Posterior cingulate gyrus (tissue), 11 donors: Measurements from ENCODE around the gene FGFR3.
"Not testable (repeated sequence)": the region's sequence is repeated elsewhere in the genome, so short reads cannot be mapped to it uniquely, and the experiment has no call there.

Experiments
- DNase-seq, 10 donors: peaks; one replicate each; pipeline versions ENCODE4 v3.0.0 to v3.0.0-alpha.2; 2020 to 2021; ENCODE audit warnings: mixed read lengths in 3 of 10
- intact Hi-C: fragments of 100-400 bp; cut with DNase I; formaldehyde crosslinking; loops from one replicate; pipeline ENCODE4 v1.15.1; 2023

FGFR3 gene

DNA sequence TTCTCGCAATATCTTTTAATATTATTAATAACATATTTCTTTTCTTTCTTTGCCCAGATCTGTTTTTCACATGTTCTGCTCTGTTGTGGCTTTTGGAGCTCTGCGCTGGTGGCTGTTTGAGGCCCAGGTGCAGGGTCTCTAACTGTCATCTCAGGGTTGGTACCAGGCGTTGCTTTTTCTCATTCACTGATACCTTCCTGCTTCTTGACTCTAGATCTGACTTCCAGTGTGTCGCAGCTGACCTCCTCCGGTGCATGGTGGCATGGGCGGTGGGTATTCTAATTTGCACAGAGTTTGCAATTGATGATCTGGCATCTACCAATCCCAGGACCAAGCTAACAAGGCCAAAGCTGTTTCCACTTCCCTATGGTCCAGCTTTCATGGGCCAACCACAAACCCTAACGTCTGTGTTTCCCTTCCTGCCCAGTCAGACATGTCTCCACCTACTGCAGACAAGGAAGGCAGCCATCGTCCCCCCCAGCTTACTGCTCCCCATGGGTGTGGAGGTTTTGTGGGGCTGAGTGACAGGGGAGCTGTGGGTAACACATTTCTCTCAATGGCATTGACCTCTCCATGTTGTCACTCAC, 37.6 kb downstream of the FGFR3 start:
- intact Hi-C loops, result no loop called here
- DNase-seq, result no peak

DNA sequence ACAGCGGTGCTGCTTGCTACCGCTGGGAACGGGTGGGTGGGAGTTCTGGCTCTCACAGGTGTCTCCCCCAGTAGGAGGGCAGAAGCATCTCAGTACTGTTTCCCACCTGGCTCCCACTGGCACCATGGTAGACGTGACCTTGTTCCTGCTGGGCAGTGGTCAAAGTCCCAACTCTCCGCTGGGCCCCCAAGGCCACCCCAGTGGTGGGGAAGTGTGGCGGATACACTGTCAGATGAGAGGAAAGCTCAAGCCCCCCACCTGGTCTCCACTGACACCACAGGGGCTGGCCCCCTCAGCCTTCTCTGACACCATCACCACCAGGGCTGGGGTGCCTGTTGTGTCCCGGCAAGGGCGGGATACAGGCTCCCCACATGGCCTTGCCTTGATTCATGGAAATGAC, 38.2 kb downstream of the FGFR3 start:
- intact Hi-C loops, result no loop called here
- peak in 1 of 10 donors; percentile 59 for DNase-seq

DNA sequence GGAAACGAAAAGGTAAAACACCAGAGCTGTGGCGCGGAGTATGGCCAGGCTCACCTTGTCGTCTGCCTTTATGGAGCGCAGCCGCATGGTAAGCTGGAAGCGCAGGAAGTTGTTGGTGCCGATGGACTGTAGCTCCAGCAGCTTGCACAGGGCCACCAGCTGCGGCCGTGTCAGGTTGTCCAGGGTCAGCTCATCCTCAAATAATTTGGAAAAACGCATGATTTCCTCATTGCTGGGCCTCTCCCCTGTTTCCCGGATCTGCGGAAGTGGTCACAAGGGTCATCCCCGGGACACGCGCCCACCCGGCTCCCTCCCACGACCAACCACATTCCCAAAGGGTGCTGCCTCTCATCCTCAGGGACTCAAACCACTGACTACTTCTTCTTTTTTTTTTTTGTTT, 39.6 kb downstream of the FGFR3 start:
- intact Hi-C loops, result no loop called here
- DNase-seq, result peak in 1 of 10 donors; percentile 63

DNA sequence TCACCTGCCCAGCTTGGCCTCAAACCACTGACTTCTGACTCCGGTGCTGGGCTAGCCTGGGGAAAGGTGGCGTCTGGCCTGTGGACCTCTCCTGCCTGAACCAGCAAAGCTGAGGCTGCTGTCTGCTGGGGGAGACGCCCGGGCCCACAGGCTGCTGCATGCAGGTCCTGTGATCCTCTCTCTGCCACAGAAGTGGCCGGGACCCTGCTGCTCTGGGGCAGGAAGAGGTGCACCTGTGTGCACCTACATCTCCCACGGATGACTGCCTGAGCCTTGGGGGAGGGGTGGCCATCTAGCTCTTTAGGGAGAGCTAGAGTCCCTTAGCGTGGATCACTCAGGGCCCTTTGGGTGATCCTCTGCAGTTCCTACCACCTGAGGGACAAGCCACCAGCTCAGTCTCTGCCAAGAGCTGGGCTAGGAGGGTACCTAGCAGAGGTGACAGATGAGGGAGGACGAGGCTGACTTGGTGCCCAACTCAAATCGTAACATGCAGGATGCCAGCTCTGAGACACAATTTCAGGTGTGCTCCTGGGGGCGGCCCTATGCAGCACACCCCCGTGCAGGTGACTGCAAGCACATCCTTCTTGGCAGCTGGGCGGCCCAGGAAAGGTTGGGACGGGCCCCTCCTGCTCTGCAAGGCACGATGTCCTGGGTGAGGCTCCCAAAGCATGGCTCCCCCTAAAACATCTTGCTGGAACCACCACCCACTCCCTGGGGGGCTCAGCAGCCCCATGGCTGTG, 40.4 kb downstream of the FGFR3 start:
- DNase-seq, result peak in 2 of 10 donors; percentile 73 to 74
- intact Hi-C loops, result no loop called here

DNA sequence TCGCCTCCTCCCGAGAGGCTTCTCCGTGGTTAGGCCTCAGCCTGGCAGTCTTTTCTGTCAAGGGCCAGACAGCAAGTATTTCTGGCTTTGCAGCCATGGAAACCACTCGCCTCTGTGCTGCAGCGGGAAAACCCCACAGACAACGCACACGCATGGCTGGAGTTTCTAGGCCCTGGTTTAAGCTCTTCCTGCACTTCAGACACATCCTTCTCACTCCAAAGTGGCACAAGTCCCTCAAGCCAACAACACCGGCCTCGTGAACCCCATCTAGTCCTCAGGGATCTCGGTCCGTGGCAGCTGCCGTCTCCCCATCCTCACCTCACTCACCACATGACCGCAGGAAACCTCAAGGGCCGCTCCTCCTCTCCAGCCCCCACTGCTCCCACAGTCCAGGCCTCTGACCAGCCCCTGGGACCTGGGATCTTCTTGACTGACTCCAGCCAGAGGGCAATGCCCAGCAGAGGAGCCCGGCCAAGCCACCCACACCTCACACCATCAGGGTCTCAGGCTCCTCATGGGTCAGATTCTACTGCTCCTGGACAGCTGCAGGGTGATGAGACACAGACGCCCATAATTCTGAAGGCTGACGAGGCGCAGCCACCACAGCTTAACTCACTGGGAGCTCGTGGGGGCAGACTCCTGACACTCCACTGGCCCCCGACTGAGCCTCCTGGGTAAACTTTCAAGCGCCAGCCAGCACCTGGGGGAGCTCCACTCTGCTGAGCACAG, 41.1 kb downstream of the FGFR3 start:
- DNase-seq, result peak in 1 of 10 donors; percentile 90
- intact Hi-C loops, result no loop called here

DNA sequence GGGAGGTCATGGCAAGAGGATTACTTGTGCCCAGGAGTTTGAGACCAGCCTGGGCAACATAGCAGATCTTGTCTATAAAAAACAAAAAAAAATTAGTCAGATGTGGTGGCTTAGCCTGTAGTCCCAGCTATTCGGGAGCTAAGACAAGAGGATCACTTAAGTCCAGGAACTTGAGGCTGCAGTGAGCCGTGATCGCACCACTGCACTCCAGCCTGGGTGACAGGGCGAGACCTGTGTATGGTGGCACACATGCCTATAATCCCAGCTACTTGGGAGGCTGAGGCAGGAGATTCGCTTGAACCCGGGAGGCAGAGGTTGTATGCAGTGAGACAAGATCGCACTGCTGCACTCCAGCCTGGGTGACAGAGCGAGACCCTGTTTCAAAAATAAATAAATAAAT, 42.7 kb downstream of the FGFR3 start:
- peak in 1 of 10 donors; percentile 49 for DNase-seq
- intact Hi-C loops, result not testable (repeated sequence)

DNA sequence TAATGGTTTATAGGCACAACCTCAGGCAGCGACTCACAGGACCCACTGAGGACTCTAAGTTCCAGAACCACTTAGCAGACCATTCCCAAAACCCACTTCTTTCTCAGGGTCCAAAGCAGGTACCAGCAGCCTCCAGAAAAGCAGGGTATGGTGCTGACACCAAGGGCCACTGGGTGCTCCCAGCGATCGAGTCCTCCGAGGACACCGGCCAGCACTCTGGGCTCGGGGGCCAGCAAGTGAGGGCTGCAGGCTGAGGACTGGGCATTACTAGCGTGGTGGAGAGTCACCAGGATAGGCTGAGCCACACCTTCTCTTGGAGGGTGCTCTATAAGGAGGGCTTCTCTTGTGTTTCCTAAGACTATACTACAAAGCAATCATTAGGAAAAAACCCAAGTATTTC, 43.6 kb downstream of the FGFR3 start:
- no peak for DNase-seq
- intact Hi-C loops, result no loop called here

DNA sequence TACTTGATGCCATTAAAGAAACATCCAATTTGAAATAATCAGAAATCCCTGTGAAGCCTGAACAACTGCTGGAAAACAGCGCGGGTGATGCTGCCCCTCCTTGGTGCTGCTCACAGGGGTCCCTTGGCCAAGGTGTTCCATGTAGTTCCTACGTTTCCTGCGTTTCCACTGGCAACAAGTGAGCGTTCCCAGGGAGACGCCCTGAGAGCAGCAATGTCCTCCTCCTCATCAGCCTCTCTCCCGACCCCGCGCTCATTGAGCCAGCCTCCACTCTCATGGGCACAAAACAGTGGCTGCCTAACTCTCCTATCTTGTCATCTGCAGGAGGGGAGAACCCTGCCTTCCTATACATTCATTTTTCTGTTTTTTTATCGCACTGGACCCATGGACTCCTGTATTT, 44.0 kb downstream of the FGFR3 start:
- intact Hi-C loops, result no loop called here
- DNase-seq, result peak in 2 of 10 donors; percentile 69 to 71

DNA sequence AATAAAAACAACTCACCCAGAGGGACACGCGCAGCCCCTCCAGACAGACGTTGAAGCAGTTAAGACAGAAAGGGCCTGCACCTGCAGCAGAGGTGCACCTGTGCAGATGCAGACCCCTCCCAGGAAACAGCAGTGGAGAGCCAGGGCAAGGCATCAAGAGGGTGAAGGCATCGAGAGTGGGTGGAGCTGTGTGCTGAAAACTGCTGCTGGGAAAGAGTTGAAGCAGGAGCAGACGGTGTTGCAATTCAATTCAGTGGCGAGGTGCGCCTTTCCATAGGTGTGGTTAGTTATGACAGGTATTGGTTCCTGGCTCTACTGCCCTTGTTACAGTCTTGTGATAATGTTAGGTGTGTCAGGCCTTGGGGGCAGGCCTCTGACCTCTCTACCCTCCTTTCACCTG, 46.2 kb downstream of the FGFR3 start:
- intact Hi-C loops, result no loop called here
- peak in 1 of 10 donors; percentile 52 for DNase-seq

DNA sequence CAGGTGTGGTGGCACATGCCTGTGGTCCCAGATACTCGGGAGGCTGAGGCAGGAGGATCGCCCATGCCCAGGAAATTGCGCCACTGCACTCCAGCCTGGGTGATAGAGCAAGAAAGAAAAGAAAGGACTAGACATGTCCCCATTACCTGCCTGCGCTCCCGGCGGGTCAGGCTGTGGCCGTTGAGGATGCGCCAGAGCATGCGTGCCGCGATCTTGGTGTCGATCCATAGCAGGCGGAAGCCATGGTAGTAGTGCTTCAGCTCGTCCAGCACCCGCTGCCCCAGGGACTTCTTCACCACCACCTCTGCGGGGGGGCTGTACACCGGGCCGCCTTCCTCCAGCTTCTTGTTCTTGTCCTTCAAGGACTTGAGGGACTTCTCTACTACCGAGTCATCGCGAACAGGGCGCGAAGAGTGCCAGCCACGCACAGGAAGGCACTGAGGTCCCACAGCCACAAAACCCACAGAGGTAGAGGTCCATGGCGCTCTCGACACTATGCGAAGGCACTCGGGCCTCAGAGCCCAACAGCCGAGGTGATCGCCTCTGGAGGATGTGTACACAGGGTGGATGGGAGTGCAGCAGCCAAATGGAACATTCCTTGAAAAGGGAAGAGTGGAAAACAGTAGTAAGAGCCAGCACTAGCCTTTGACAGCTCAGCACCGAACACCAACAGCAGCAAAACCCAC, 48.3 kb downstream of the FGFR3 start:
- peak in 1 of 10 donors; percentile 82 for DNase-seq
- intact Hi-C loops, result no loop called here

DNA sequence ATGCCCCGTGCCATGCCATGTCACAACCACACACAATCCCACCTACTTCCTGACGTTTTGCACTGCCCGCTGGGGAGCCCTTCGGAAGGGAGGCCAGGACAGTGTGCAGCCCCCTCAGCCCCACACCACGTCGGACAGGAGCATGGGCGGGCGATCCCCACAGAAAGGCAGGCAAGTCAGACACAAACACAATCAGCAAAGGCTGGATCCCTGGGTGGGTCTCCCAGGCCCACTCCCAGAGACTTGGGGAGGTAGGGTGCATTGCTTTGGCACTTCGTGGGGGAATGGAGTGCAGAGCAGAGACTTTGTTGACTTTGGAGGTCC, 48.8 kb downstream of the FGFR3 start:
- intact Hi-C loops, result no loop called here

DNA sequence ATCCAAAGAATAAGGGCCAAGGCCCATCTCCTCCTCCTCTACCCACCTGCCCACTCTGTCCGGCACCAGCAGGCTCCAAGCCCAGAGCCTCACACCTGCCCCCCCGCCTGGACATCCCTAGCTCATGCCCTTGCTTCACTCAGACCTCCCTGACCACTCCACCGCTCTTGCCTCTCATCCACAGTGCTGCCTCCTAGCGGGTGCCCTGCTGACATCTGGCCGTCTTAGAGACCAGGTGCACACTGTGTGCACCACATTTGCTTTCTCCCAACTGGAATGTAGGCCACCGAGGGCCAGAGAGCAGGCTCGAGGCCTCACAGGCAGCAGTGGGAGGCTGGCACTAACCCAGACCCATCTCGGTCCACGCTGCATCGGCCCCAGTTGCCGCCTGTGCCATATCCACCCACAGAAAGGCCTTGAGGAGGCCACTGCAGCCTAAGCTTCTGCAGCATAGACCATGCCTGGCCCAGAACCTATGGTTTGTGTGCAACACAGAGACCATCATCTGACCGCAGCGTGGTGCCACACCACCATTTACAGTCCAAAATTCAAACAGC, 49.3 kb downstream of the FGFR3 start:
- intact Hi-C loops, result no loop called here
- peak in 1 of 10 donors; percentile 73 for DNase-seq

More for the DNA sequence above, 48.8 kb downstream of the FGFR3 start:
- DNase-seq, result peak in 1 of 10 donors; percentile 58

DNA sequence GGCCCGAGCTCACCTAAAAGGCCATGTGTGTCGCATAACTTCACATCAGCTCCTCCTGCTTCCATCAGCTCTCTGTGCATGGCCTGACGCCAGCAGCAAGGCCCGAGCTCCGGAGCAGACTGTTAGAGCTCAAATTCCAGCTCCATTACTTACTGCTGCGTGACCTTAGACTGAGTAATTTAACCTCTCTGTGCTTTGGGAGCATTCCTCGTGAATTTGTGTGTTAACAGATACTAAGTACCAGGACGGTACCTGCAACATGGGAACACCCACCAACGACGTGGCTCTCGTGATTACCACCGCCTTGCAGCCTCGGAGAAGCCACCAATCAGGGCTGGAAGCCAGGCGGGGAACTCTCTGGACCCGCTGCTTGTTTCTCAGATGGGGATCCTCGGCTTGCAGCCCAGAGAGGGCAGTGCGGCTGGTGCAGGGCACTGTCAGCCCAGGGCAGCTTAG, 49.9 kb downstream of the FGFR3 start:
- intact Hi-C loops, result no loop called here
- no peak for DNase-seq

DNA sequence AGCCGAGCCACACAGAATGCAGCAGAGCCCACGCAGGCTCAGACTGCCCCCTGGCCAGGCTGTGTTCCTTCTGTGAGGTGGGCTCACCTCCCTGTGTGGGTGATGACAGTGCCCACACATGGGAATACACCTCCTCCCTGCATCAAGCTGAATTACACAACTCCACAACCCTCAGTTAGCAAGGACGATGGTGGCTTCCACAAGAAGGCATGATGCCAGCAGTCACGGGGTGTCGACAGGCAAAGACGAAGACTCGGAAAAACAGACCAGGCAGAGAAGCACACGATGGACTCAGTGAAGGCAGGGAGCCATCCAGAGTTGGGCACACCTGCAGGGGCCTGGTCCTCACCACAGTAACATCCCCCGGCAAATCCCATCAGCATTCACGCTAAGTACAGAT, 50.8 kb downstream of the FGFR3 start:
- peak; percentile 35 to 93 (median 64) for DNase-seq
- intact Hi-C loops, result no loop called here

DNA sequence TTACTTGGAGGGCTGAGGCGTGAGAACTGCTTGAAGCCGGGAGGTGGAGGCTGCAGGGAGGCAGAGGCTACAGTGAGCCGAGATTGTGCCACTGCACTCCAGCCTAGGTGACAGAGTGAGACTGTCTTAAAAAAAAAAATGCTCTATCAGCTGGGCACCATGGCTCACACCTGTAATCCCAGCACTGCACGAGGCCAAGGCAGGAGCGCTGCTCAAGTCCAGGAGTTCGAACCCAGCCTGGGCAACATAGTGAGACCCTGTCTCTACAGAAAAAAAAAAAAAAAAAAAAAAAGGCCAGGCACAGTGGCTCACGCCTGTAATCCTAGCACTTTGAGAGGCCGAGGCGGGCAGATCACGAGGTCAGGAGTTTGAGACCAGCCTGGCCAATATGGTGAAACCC, 51.5 kb downstream of the FGFR3 start:
- DNase-seq, intact Hi-C loops: not testable (repeated sequence)

DNA sequence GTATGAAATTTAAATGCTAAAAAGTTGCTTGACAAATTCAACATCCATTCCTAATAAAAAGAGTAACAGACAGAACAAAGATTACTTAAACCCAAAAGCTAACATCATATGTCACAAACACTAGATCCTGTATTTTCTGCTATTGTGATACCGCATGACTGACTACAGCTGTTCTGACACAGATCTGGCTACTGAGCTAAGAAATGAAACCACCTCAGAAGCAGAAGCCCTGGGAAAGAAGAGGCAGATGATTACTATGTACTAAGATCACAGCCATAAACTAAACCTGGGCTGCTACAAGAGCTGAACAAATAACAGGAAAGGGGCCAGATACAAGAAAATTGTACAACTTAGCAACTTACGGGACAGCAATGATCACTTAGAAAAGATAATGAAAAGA, 53.5 kb downstream of the FGFR3 start:
- intact Hi-C loops, result no loop called here
- no peak for DNase-seq

DNA sequence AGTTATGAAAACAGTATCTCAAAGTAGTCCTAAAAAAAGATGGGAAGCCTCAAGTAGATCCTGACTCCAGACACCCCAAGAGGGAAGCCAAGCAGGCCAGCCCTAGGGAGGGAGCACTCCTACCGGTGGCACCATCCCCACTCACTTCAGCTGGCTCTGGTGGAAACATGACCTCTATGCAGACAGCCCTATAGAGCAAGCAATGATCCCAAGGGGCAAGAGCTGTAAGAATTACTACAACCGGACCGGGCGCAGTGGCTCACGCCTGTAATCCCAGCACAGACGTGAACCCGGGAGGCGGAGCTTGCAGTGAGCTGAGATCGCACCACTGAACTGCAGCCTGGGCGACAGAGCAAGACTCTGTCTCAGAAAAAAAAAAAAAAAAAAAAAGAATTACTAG, 57.2 kb downstream of the FGFR3 start:
- peak in 3 of 10 donors; percentile 37 to 70 (median 65) for DNase-seq
- intact Hi-C loops, result no loop called here

DNA sequence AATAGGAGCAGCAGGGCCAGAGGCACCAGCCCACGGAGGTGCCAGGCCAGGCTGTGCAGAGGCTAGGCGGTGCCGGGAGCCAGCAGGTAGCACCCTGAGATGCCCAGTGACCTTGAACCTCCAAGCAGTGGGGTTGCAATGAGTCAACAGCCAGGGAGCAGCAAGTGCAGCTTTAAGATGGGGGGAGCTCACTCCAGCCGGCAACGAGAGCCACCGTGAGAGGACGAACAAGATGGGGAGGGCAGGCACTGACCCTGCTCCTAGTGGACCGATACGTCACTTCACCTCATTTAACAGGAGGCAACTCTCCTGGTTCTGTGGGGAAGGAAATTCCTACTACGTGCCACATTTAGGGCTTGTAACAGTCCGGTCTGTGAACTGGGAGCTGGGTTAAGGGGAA, 58.1 kb downstream of the FGFR3 start:
- intact Hi-C loops, result no loop called here
- peak in 3 of 10 donors; percentile 8 to 63 (median 56) for DNase-seq

DNA sequence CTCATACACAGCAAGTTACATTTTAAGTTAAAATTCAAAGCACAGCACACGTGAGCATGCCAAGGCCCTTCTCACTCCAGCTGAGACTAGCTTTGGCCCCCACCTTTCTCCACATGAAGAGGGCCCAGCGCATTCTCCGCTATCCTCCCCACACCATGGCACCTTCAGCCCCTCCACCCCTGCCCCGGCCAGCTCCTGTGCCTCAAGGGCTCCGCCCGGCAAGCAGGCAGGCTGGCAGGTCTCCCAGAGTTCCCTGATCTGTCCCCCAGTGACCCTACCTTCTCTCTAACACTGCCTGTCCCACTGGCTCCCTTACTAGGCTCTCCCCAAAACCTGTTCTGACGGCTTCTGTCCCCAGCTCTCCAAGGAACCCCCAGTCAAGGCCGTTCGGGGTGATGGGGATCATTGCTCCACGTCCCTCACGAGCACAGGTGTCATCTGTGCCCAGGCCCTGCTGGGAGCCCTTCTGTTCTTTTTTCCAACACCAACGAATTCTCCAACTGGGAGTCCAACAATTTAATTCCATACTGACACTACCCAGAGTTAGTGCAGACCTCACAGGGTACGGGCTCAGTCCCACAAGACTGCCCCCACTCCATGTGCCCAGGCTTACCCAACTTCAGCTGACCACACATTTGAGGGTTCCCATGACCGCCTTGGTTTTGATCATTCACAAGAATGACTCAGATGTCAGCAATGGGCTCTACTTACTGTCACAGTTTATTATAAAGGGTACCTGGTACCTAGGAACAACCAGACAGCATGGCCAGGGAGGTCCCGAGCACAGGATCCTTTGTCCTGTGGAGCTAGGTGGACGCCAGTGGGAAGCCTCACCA, 58.7 kb downstream of the FGFR3 start:
- intact Hi-C loops, result no loop called here
- peak in 3 of 10 donors; percentile 31 to 83 (median 40) for DNase-seq
